Naive thymus-derived CD8-positive, alpha-beta T cell (primary cell): Measurements from ENCODE around the gene SLC2A2. TPM values are rescaled to one million over a fixed set of nuclear protein-coding genes. Genes with fewer than 3 reads are reported as not detected.

Source experiments
- ATAC-seq, 2 donors: fragments of 150-1000 bp; cut with Tn5 transposase in 1 of 2; sonication (Bioruptor Pico), chemical (Tn5 transposase) in 1 of 2; 1 replicate in 1 of 2; 2 replicates in 1 of 2; pipeline ENCODE4 v1.10.0; 2021; ENCODE audit warnings: mild to moderate bottlenecking in 2 of 2, moderate library complexity in 2 of 2
- POLR2A ChIA-PET: fragments of 350-600 bp; sonication (Branson Sonifier 250); formaldehyde crosslinking; loops from one replicate; lab custom pipeline; 2021; ENCODE audit warnings: antibody characterized with exemption; lab: Charles Lee
- DNase-seq, 10 donors: peaks; one replicate each; pipeline versions ENCODE4 v3.0.0 to v3.0.0-alpha.2; 2020 to 2022
- H3K27ac Mint-ChIP-seq, 10 donors: one replicate each; pipeline ENCODE4 v1.8.0; 2020 to 2022; ENCODE audit warnings: mild to moderate bottlenecking in 10 of 10, mixed read lengths in 10 of 10, moderate library complexity in 4 of 10, inconsistent platforms in 1 of 10
- H3K27me3 Mint-ChIP-seq, 5 donors: one replicate each; pipeline ENCODE4 v1.8.0; 2021 to 2022; ENCODE audit warnings: mixed read lengths in 5 of 5
- H3K36me3 Mint-ChIP-seq, 3 donors: one replicate each; pipeline ENCODE4 v1.8.0; 2020 to 2022; ENCODE audit warnings: mixed read lengths in 3 of 3, mild to moderate bottlenecking in 2 of 3, inconsistent platforms in 1 of 3
- H3K4me1 Mint-ChIP-seq, 4 donors: one replicate each; pipeline ENCODE4 v1.8.0; 2021 to 2022; ENCODE audit warnings: mixed read lengths in 4 of 4
- H3K4me3 Mint-ChIP-seq, 10 donors: one replicate each; pipeline ENCODE4 v1.8.0; 2020 to 2022; ENCODE audit warnings: mild to moderate bottlenecking in 10 of 10, mixed read lengths in 10 of 10, moderate library complexity in 6 of 10, inconsistent platforms in 1 of 10
- H3K9me3 Mint-ChIP-seq, 9 donors: one replicate each; pipeline ENCODE4 v1.8.0; 2020 to 2022; ENCODE audit warnings: mixed read lengths in 9 of 9, mild to moderate bottlenecking in 3 of 9, inconsistent platforms in 1 of 9, moderate library complexity in 1 of 9
- polyA plus RNA-seq, 3 donors: library from polyadenylated mRNA; unstranded; fragments of 300-500 nt; fragmentation: Illumina TruSeq; gene quantifications; one replicate each; pipeline ENCODE4 v1.2.3, GENCODE V29; 2021
- total RNA-seq, 8 experiments: library from RNA in 2 of 8; stranded (reverse) in 2 of 8; gene quantifications; one replicate each; pipeline ENCODE4 v1.2.3 and lab custom pipeline; 2021 to 2026

SLC2A2 gene
- total and polyA plus RNA-seq, 5 experiments from 2014 or later: not detected

DNA sequence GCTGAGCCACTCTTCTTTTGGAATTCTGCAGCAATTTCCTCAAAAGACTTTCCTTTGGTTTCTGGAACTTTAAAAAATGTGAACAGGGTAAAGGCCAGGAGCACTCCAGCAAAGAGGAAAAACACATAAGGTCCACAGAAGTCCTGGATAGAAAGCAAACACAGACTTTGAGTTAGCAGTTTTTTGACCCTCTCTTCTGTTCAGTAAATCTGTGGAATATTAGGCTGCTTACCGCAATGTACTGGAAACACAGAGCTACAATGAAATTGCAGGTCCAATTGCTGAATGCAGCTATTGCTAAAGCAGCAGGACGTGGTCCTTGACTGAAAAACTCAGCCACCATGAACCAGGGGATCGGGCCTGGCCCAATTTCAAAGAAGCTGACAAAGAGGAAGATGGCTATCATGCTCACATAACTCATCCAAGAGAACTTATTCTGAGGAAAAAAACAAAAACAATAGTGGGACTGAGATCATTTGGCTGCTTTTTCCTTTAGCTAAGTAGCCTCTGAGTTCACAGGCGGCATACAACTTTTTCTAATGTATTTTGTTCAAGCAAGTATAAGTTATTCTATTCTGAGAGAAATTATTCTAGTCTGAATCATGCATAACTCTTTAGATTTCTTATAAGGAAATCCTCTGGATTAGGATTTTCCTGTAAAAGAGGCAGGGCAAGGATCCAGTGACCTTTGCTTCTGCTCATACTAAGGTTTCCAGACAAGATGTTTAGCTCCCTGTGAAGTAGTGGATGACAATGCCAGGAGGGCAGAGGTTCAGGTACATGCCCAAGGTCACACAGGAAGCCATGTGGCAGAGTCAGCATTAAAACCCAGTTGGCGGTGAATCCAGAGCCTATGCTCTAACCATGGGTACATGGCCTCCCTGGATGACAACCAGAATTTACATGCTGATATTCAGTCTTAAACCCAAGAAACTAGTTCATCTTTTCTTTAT, 28.3 kb downstream of the SLC2A2 start:
- Mint-ChIP-seq H3K4me1 (no peaks in the 10 kb centered on the region), H3K9me3 (peaks cover 0 to under 1% (median 0%) of the 10 kb centered on the region in 9 donors), H3K4me3 (no peak overlapping the region), H3K27me3 (no peaks in the 10 kb centered on the region), H3K27ac (no peak overlapping the region), H3K36me3 (no peaks in the 10 kb centered on the region)
- POLR2A ChIA-PET: interaction anchor here (0.7 kb wide), 1 partner anchor 367 kb away, joined by 3 read pairs; no protein-coding TSS in a partner anchor
- DNase-seq (no peak), ATAC-seq (no peak)

DNA sequence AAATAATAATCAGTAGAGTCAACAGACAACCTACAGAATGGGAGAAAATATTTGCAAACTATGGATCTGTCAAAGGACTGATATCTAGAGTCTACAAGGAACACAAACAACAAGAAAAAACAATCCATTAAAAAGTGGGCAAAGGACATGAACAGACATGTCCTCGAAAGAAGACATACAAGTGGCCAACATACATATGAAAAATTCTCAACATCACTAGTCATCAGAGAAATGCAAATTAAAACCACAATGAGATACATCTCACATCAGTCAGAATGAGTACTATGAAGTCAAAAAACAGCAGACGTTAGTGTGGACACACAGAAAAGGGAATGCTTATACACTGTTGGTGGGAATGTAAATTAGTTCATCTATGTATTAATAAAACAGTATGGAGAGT, 33.7 kb downstream of the SLC2A2 start:
- H3K4me3 Mint-ChIP-seq: no peak overlapping the region
- H3K4me1 Mint-ChIP-seq: no peaks in the 10 kb centered on the region
- H3K9me3 Mint-ChIP-seq: peaks cover 0 to 7% (median 0%) of the 10 kb centered on the region in 9 donors
- no peak overlapping the region for H3K27ac Mint-ChIP-seq
- H3K27me3 Mint-ChIP-seq: peaks cover 10 to 22% (median 17%) of the 10 kb centered on the region in 5 donors
- DNase-seq (no peak), ATAC-seq (no peak)
- H3K36me3 Mint-ChIP-seq: no peaks in the 10 kb centered on the region
- POLR2A ChIA-PET: no interaction called here

DNA sequence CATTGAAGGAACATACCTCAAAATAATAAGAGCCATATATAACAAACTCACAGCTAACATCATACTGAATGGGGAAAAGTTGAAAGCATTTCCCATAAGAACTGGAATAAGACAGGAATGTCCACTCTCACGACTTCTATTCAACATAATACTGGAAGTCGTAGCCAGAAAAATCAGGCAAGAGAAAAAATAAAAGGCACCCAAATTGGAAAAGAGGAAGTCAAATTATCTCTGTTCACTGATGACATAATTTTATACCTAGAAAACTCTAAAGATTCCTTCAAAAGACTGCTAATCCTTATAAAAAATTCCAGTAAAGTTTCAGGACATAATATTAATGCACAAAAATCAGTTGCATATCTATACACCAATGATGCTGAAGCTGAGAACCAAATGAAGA, 34.9 kb downstream of the SLC2A2 start:
- no peaks in the 10 kb centered on the region for H3K4me1 Mint-ChIP-seq
- H3K27ac Mint-ChIP-seq: no peak overlapping the region
- no peak for DNase-seq
- no peak for ATAC-seq
- peaks cover 10 to 26% (median 17%) of the 10 kb centered on the region in 5 donors for H3K27me3 Mint-ChIP-seq
- H3K9me3 Mint-ChIP-seq: peaks cover 0 to 7% (median 0%) of the 10 kb centered on the region in 9 donors
- POLR2A ChIA-PET: no interaction called here
- no peaks in the 10 kb centered on the region for H3K36me3 Mint-ChIP-seq
- H3K4me3 Mint-ChIP-seq: no peak overlapping the region

DNA sequence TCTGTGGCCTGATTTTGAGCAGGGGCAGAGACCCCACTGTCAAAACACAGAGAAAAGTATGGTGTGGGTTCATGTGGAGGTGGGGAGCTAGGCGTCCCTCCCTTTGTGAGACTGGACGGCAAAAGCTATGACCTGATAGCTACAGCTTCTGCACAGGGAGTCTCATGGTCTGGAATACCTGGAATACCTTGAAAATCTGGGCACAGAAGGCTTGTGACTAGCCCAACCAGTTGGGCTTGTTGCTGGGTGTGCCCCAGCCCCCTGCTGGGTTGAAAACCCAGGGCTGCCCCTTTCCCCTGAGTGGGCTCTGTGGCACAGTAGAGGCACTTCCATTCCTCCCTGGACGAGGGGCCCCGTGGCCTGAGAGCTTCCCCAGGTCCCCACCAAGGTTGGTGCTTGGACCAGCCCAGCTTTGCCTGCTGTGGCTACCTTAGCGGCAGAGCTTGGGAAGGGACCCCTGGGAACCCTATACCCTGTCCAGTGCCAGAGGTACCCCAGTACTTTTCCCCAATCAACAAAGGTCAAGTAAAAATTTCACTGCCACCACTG, 37.3 kb downstream of the SLC2A2 start:
- DNase-seq (no peak), ATAC-seq (no peak)
- H3K27me3 Mint-ChIP-seq: peaks cover 10 to 38% (median 19%) of the 10 kb centered on the region in 5 donors
- H3K4me3 Mint-ChIP-seq: no peak overlapping the region
- no peaks in the 10 kb centered on the region for H3K36me3 Mint-ChIP-seq
- H3K9me3 Mint-ChIP-seq: peaks cover 0 to 10% (median 0%) of the 10 kb centered on the region in 9 donors
- POLR2A ChIA-PET: no interaction called here
- H3K27ac Mint-ChIP-seq: no peak overlapping the region
- H3K4me1 Mint-ChIP-seq: no peaks in the 10 kb centered on the region

DNA sequence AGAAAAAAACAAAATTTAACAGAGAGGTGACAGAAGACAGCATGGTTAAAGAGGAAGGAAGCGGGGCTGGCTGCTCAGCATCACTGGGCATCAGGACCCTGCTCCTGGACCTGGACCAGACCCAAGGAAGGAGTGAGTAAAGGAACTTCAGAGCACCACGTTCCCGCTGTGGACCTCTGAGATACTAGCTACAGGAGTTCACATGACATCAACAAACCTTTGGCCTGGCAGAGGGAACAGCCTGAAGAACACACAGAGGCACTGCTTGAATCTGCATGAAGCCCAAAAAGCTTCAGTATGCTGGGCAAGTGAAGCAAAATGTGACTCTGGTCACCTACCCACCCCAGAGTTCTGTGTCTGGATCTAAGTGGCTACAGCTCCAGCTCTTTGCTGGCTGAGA, 38.1 kb downstream of the SLC2A2 start:
- no peak for ATAC-seq
- no peaks in the 10 kb centered on the region for H3K4me1 Mint-ChIP-seq
- no peak for DNase-seq
- H3K9me3 Mint-ChIP-seq: peaks cover 0 to 11% (median 0%) of the 10 kb centered on the region in 9 donors
- POLR2A ChIA-PET: no interaction called here
- H3K27me3 Mint-ChIP-seq: peaks cover 13 to 38% (median 20%) of the 10 kb centered on the region in 5 donors
- no peak overlapping the region for H3K27ac Mint-ChIP-seq
- H3K4me3 Mint-ChIP-seq: no peak overlapping the region
- H3K36me3 Mint-ChIP-seq: no peaks in the 10 kb centered on the region

DNA sequence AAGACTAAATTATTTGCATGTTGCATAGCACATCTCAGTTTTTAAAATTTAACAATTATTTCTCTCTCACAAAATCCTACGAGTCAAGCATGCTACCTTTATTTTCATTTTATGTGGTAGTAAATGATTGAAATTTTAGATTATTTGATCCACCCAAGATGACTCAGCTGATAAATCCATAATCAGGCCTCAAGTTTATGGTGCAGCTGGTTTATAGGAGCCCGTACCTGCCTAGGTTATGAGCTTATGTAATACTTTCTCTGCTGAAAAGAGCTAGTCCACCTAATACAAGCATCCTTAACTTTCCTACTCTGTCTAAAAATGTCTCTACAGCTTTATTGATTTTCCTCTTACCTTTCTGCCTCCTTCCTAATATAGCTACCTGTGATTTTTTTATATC, 41.2 kb downstream of the SLC2A2 start:
- Mint-ChIP-seq H3K4me1 (no peaks in the 10 kb centered on the region), H3K36me3 (no peaks in the 10 kb centered on the region), H3K27ac (no peak overlapping the region), H3K4me3 (no peak overlapping the region), H3K9me3 (peaks cover 0 to 5% (median 0%) of the 10 kb centered on the region in 9 donors), H3K27me3 (peaks cover 12 to 36% (median 18%) of the 10 kb centered on the region in 5 donors)
- no peak for ATAC-seq
- DNase-seq: no peak
- POLR2A ChIA-PET: no interaction called here

DNA sequence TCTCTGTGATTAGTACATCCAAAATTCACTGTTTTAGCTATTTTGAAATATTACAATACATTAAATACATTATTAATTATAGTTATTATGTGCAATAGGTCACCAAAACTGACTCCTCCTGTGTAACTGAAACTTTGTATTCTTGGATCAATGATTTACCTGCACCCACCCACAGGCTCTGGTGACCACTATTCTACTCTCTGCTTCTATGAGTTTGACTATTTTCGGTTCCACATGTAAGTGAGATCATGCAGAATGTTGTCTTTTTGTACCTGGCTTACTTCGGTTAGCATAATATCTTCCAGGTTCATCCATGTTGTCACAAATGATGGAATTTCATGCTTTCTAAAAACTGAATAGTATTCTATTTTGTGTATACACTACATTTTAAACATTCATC, 43.8 kb downstream of the SLC2A2 start:
- POLR2A ChIA-PET: no interaction called here
- no peak overlapping the region for H3K4me3 Mint-ChIP-seq
- H3K4me1 Mint-ChIP-seq: no peaks in the 10 kb centered on the region
- H3K36me3 Mint-ChIP-seq: no peaks in the 10 kb centered on the region
- peaks cover 0 to 5% (median 0%) of the 10 kb centered on the region in 9 donors for H3K9me3 Mint-ChIP-seq
- ATAC-seq: no peak
- DNase-seq: no peak
- H3K27ac Mint-ChIP-seq: no peak overlapping the region
- peaks cover 3 to 18% (median 8%) of the 10 kb centered on the region in 5 donors for H3K27me3 Mint-ChIP-seq

DNA sequence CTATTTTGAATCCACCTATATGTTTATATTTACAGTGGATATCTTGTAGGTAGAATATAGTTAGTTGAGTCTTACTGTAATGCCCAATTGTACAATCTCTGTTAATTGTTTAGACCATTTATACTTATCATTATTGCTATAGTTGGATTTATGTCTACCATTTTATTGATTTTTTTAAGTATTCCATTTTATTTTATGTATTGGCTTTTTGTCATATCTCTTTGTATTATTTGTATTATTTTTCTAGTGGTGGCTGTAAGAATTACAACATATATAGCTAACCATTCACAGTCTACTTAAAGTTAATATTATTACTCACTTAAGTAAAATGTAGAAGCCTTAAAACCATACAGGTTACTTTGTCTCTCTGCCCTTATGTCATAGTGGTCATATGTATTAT, 46.1 kb downstream of the SLC2A2 start:
- no peaks in the 10 kb centered on the region for H3K36me3 Mint-ChIP-seq
- POLR2A ChIA-PET: no interaction called here

DNA sequence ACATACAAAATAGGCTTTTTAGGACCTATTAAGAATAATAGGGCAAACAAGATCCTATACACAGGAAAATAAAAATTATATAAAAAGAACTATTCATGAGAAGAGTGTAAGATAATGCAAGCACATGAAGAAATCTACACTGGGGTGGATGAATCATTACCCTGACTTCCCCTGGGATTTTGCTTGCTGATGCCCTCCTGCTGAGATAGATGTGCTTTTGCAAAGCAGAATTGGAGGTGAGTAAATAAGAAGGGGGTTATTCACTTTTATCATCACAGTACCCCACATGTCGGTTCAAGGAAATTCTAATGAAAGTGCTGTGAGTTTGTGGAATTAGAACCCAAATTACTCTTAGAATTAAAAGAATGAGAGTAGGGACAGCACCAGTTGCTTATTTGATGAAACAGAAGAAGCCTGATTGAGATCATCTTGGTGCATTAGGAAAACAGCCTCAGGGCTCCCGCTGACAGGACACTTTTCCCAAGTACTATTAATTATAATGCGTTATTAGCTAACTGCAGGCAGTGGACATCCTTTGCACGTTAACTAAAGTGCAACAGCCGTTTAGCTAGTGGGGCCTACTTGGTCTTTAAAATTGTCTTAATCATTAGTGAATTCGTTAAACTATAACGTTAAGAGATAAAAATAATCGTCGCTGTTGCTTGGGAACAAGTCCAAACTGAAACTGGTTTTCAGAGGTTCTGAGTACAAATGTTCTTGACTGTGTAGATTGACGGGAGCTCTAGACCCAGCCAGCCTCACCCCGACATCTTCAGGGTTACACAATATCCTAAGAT, 48.4 kb downstream of the SLC2A2 start:
- Mint-ChIP-seq H3K4me1 (no peaks in the 10 kb centered on the region), H3K4me3 (no peak overlapping the region), H3K36me3 (no peaks in the 10 kb centered on the region), H3K27me3 (peaks cover 7 to 23% (median 14%) of the 10 kb centered on the region in 5 donors), H3K27ac (no peak overlapping the region), H3K9me3 (peaks cover 0 to 3% (median 0%) of the 10 kb centered on the region in 9 donors)
- no peak for DNase-seq
- ATAC-seq: no peak
- POLR2A ChIA-PET: no interaction called here

More for the DNA sequence above, 46.1 kb downstream of the SLC2A2 start:
- H3K9me3 Mint-ChIP-seq: peaks cover 0 to 5% (median 0%) of the 10 kb centered on the region in 9 donors
- ATAC-seq: no peak
- H3K27ac Mint-ChIP-seq: no peak overlapping the region
- peaks cover 5 to 16% (median 8%) of the 10 kb centered on the region in 5 donors for H3K27me3 Mint-ChIP-seq
- DNase-seq: no peak
- H3K4me3 Mint-ChIP-seq: no peak overlapping the region
- H3K4me1 Mint-ChIP-seq: no peaks in the 10 kb centered on the region

DNA sequence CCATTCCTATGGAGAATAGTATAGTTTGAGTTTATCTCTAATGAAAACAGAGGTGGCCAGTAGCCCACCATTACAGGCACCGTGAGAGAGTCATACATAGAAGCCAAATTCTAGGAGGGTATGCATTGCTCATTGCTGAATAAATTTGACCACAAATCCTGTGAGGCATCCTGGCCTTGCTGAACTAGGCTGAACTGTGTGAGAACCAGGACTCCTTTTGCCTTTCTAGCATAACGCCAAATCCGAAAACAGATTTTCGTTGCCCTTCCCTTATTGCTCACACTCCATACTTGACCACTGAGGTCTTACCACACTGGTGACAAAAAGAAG, 50.4 kb downstream of the SLC2A2 start:
- H3K27me3 Mint-ChIP-seq: peaks cover 5 to 42% (median 15%) of the 10 kb centered on the region in 5 donors
- H3K4me1 Mint-ChIP-seq: no peaks in the 10 kb centered on the region
- POLR2A ChIA-PET: no interaction called here
- no peaks in the 10 kb centered on the region for H3K36me3 Mint-ChIP-seq
- peaks cover 0 to 3% (median 0%) of the 10 kb centered on the region in 9 donors for H3K9me3 Mint-ChIP-seq
- no peak for DNase-seq
- no peak for ATAC-seq
- H3K27ac Mint-ChIP-seq: no peak overlapping the region
- H3K4me3 Mint-ChIP-seq: no peak overlapping the region

DNA sequence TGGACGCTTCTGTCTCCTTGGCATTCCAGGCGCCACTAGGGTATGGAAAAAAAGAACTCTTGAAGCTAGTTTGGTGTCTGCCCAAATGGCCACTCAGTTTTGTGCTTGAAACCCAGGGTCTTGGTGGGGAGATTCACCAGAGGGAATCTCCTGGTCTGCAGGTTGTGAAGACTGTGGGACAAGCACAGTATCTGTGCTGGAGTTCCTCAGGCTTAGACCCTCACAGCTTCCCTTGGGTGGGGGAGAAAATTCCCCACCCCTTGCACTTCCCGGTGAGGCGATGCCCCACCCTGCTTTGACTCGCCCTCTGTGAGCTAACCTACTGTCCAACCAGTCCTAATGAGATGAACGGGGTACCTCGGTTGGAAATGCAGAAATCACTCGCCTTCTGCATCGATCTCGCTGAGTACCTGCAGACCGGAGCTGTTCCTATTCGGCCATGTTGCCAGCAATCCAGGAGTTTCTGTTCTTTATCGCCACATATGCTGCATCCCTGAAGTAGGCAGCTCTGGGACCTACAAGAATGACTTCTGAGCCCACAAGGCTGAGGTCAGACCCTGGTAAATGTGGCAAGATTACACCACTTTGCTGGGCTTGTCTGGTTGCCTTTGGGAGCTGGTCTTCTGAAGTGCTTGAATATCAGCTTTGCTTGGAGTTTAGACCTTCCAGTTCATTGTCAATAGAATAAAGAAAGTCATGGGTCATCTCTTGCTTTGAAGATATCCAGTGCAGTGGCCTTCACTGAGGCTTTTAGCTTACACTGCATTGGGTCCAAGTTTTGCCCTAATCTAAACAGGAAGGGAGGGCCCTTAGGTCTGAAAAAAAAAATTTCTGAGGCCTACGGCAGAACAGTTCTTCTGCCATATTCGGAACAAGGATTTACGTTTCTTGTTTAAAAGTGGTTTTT, 51.0 kb downstream of the SLC2A2 start:
- Mint-ChIP-seq H3K27ac (no peak overlapping the region), H3K27me3 (peaks cover 5 to 43% (median 15%) of the 10 kb centered on the region in 5 donors), H3K4me1 (no peaks in the 10 kb centered on the region), H3K9me3 (peaks cover 0 to 3% (median 0%) of the 10 kb centered on the region in 9 donors), H3K4me3 (no peak overlapping the region), H3K36me3 (no peaks in the 10 kb centered on the region)
- ATAC-seq (no peak), DNase-seq (no peak)
- POLR2A ChIA-PET: no interaction called here

DNA sequence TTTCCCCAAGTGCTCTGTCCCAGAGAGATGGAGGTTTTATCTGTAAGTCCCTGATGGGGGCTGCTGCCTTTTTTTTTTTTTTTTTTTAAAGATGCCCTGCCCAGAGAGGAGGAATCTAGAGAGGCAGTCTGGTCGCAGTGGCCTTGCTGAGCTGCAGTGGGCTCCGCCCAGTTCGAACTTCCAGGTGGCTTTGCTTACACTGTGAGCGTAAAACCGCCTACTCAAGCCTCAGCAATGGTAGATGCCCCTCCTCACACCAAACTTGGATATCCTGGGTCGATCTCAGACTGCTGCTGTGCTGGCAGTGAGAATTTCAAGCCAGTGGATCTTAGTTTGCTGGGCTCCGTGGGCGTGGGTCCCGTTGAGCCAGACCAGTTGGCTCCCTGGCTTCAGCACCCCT, 51.6 kb downstream of the SLC2A2 start:
- H3K9me3 Mint-ChIP-seq: peaks cover 0 to 5% (median 0%) of the 10 kb centered on the region in 9 donors
- H3K4me3 Mint-ChIP-seq: no peak overlapping the region
- no peak for DNase-seq
- peaks cover 5 to 43% (median 15%) of the 10 kb centered on the region in 5 donors for H3K27me3 Mint-ChIP-seq
- ATAC-seq: no peak
- H3K27ac Mint-ChIP-seq: peak overlapping the region in 1 of 10 donors; percentile 36
- POLR2A ChIA-PET: no interaction called here
- H3K4me1 Mint-ChIP-seq: no peaks in the 10 kb centered on the region
- H3K36me3 Mint-ChIP-seq: peaks cover 0 to 4% (median 0%) of the 10 kb centered on the region in 3 donors
